Activated CD4-positive, alpha-beta T cell treated with anti-CD3 and anti-CD28 coated beads, Interleukin-2, amount 10 ng/mL, durations not matched to agents 24 days and 14 days (primary cell): Measurements from ENCODE around the gene GRM4. TPM values are rescaled to one million over a fixed set of nuclear protein-coding genes. Genes with fewer than 3 reads are reported as not detected.

Experiments used
- DNase-seq: peaks from one replicate; pipeline ENCODE4 v3.0.0; 2022
- H3K27ac Mint-ChIP-seq: one replicate; pipeline ENCODE4 v1.8.0; 2022; ENCODE audit warnings: mild to moderate bottlenecking, mixed read lengths
- H3K27me3 Mint-ChIP-seq: one replicate; pipeline ENCODE4 v1.8.0; 2022; ENCODE audit warnings: mixed read lengths
- H3K36me3 Mint-ChIP-seq: one replicate; pipeline ENCODE4 v1.8.0; 2022; ENCODE audit warnings: low read depth, mild to moderate bottlenecking, mixed read lengths
- H3K4me1 Mint-ChIP-seq: one replicate; pipeline ENCODE4 v1.8.0; 2021; ENCODE audit warnings: mixed read lengths
- H3K4me3 Mint-ChIP-seq: one replicate; pipeline ENCODE4 v1.8.0; 2022; ENCODE audit warnings: mild to moderate bottlenecking, moderate library complexity, mixed read lengths
- H3K9me3 Mint-ChIP-seq: one replicate; pipeline ENCODE4 v1.8.0; 2021; ENCODE audit warnings: mixed read lengths
- intact Hi-C: fragments of 100-400 bp; cut with micrococcal nuclease; formaldehyde crosslinking; loops from one replicate; pipeline ENCODE4 v1.15.1; 2023
- total RNA-seq: library from RNA; stranded (reverse); gene quantifications from 2 replicates; pipeline ENCODE4 v1.2.3, GENCODE V29; 2022

The GRM4 gene
- total RNA-seq, 1 donor from 2014 or later = not detected

GRCh38 chr6:34084591-34085290 is 61.1 kb downstream of the GRM4 start:
- no peak for DNase-seq
- Mint-ChIP-seq H3K27me3 (peaks cover 1% of the 10 kb centered on the region), H3K9me3 (no peaks in the 10 kb centered on the region), H3K27ac (no peak overlapping the region), H3K4me3 (no peak overlapping the region), H3K36me3 (no peaks in the 10 kb centered on the region), H3K4me1 (no peaks in the 10 kb centered on the region)
- intact Hi-C loops = no loop called here

GRCh38 chr6:34082864-34083626 is 62.8 kb downstream of the GRM4 start:
- DNase-seq = no peak
- intact Hi-C loops = no loop called here
- Mint-ChIP-seq H3K9me3 (no peaks in the 10 kb centered on the region), H3K27me3 (no peaks in the 10 kb centered on the region), H3K36me3 (no peaks in the 10 kb centered on the region), H3K4me3 (no peak overlapping the region), H3K27ac (no peak overlapping the region), H3K4me1 (no peaks in the 10 kb centered on the region)

DNA sequence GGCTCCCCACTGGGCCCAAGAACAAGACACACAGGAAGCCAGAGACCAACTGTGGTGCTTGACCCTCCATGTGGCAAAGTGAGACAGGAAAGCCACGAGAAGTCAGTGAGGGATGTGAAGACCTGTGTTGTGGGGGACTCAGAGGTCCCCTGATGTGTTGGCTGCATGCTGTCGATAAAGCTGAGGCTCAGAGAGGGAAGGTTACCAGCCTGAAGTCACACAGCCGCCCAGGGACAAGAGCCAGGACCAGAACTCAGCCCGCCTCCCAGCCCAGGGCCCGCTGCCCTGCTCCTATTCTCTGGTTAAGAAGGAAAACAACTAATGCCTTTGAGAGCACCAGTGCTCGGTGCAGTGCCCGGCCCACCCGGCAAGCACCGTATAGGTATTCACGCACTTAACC is 63.5 kb downstream of the GRM4 start:
- Mint-ChIP-seq H3K4me1 (no peaks in the 10 kb centered on the region), H3K4me3 (no peak overlapping the region), H3K36me3 (no peaks in the 10 kb centered on the region)

DNA sequence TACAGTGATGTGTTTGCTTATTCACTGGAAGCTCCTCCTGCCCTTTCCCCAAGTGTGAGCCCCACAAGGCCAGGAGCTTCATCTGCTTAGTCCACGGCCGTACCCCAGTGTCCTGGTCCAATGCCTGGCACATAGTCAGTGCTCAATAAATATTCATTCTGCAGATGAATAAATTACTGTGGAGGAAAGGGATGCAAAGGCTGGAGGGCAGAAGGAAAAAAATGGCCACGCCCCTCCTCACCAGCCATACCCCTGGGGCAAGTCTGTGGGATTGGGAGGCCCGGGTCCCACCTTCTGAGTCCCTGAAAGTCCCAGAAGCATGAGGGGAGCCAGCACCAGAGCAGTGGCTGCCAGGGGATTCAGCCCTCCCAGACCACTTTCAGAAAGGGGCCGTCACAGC is 65.5 kb downstream of the GRM4 start:
- H3K4me1 Mint-ChIP-seq = no peaks in the 10 kb centered on the region
- H3K9me3 Mint-ChIP-seq = no peaks in the 10 kb centered on the region
- H3K27me3 Mint-ChIP-seq = no peaks in the 10 kb centered on the region
- no peaks in the 10 kb centered on the region for H3K36me3 Mint-ChIP-seq
- H3K4me3 Mint-ChIP-seq = no peak overlapping the region
- no peak overlapping the region for H3K27ac Mint-ChIP-seq
- no peak for DNase-seq
- intact Hi-C loops = no loop called here

More for the DNA sequence above, 63.5 kb downstream of the GRM4 start:
- intact Hi-C loops = no loop called here
- Mint-ChIP-seq H3K27ac (no peak overlapping the region), H3K27me3 (no peaks in the 10 kb centered on the region), H3K9me3 (no peaks in the 10 kb centered on the region)
- no peak for DNase-seq

- Mint-ChIP-seq H3K27me3 (no peaks in the 10 kb centered on the region), H3K36me3 (no peaks in the 10 kb centered on the region), H3K27ac (no peak overlapping the region), H3K4me1 (no peaks in the 10 kb centered on the region), H3K4me3 (no peak overlapping the region), H3K9me3 (no peaks in the 10 kb centered on the region)
- intact Hi-C loops = no loop called here
- no peak for DNase-seq
Observed at GRCh38 chr6:34079899-34080298, 66.0 kb downstream of the GRM4 start.

DNA sequence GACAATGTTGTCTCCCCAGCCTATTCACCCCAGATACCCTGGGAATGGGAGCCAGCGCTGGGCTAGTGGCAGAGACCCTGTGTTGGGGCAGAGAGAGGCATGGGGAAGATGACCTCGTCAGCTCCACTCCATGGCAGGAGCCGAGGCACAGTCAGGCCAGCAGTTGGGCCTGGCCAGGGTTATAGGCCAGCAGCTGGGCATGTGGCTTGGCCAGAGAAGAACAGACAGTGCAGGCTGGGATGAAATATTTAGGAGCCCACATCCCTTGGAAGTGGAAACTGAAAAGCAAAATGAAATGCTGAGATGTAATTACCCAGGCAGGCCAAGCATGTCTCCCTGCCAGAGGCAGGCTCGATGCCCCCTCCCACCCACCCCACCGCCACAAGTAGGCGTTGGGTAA is 70.0 kb downstream of the GRM4 start:
- no peaks in the 10 kb centered on the region for H3K27me3 Mint-ChIP-seq
- no peak overlapping the region for H3K27ac Mint-ChIP-seq
- H3K4me1 Mint-ChIP-seq = no peaks in the 10 kb centered on the region
- DNase-seq = no peak
- H3K36me3 Mint-ChIP-seq = no peaks in the 10 kb centered on the region
- no peaks in the 10 kb centered on the region for H3K9me3 Mint-ChIP-seq
- intact Hi-C loops = no loop called here
- H3K4me3 Mint-ChIP-seq = no peak overlapping the region

DNA sequence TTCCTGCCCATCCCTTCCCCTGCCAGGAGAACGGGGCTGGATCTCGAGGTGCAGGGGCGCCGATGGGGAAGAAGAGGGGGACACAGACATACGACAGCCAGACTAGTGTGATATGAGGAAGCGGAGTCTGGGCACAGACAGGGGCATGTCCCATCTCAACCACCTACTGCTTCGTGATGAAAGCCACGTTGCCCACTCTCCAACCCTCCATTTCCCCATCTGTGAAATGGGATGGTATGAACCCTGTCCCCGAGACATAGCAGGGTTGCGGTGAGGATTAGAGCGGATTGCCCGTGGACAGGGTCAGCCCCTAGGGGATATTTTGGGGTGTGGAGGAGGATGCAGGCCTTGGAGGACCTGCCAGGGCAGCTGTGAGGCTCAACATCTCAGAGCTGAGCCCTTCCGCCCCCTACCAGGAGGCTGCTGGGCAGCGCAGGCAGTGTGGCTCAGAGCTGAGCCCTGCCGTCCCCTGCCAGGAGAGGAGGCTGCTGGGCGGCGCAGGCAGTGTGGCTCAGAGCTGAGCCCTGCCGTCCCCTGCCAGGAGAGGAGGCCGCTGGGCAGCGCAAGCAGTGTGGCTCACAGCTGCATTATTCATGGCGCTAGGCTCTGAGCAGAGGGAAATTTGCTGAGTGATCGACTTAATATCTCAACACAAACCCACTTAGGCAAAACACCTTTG is 71.7 kb downstream of the GRM4 start:
- no peaks in the 10 kb centered on the region for H3K9me3 Mint-ChIP-seq
- H3K4me3 Mint-ChIP-seq = no peak overlapping the region
- H3K36me3 Mint-ChIP-seq = no peaks in the 10 kb centered on the region
- DNase-seq = no peak
- H3K27me3 Mint-ChIP-seq = no peaks in the 10 kb centered on the region
- H3K4me1 Mint-ChIP-seq = no peaks in the 10 kb centered on the region
- intact Hi-C loops = no loop called here
- H3K27ac Mint-ChIP-seq = no peak overlapping the region

- H3K36me3 Mint-ChIP-seq = no peaks in the 10 kb centered on the region
- no peaks in the 10 kb centered on the region for H3K27me3 Mint-ChIP-seq
- no peaks in the 10 kb centered on the region for H3K4me1 Mint-ChIP-seq
- H3K9me3 Mint-ChIP-seq = no peaks in the 10 kb centered on the region
- no peak for DNase-seq
- intact Hi-C loops = no loop called here
- H3K4me3 Mint-ChIP-seq = no peak overlapping the region
- H3K27ac Mint-ChIP-seq = no peak overlapping the region
Observed at GRCh38 chr6:34073540-34073939, 72.3 kb downstream of the GRM4 start.

GRCh38 chr6:34072727-34073126 is 73.2 kb downstream of the GRM4 start:
- Mint-ChIP-seq H3K27me3 (no peaks in the 10 kb centered on the region), H3K36me3 (no peaks in the 10 kb centered on the region), H3K9me3 (no peaks in the 10 kb centered on the region), H3K4me3 (no peak overlapping the region), H3K4me1 (no peaks in the 10 kb centered on the region), H3K27ac (no peak overlapping the region)
- no peak for DNase-seq
- intact Hi-C loops = no loop called here

- intact Hi-C loops = no loop called here
- Mint-ChIP-seq H3K36me3 (no peaks in the 10 kb centered on the region), H3K9me3 (no peaks in the 10 kb centered on the region), H3K4me1 (no peaks in the 10 kb centered on the region), H3K27ac (no peak overlapping the region), H3K27me3 (no peaks in the 10 kb centered on the region), H3K4me3 (no peak overlapping the region)
- no peak for DNase-seq
Observed at GRCh38 chr6:34071884-34072379, 74.0 kb downstream of the GRM4 start.

GRCh38 chr6:34071136-34071883 is 74.6 kb downstream of the GRM4 start:
- H3K36me3 Mint-ChIP-seq = no peaks in the 10 kb centered on the region
- no peaks in the 10 kb centered on the region for H3K9me3 Mint-ChIP-seq
- no peak overlapping the region for H3K27ac Mint-ChIP-seq
- intact Hi-C loops = no loop called here
- H3K27me3 Mint-ChIP-seq = no peaks in the 10 kb centered on the region
- H3K4me3 Mint-ChIP-seq = no peak overlapping the region
- H3K4me1 Mint-ChIP-seq = no peaks in the 10 kb centered on the region
- DNase-seq = no peak

DNA sequence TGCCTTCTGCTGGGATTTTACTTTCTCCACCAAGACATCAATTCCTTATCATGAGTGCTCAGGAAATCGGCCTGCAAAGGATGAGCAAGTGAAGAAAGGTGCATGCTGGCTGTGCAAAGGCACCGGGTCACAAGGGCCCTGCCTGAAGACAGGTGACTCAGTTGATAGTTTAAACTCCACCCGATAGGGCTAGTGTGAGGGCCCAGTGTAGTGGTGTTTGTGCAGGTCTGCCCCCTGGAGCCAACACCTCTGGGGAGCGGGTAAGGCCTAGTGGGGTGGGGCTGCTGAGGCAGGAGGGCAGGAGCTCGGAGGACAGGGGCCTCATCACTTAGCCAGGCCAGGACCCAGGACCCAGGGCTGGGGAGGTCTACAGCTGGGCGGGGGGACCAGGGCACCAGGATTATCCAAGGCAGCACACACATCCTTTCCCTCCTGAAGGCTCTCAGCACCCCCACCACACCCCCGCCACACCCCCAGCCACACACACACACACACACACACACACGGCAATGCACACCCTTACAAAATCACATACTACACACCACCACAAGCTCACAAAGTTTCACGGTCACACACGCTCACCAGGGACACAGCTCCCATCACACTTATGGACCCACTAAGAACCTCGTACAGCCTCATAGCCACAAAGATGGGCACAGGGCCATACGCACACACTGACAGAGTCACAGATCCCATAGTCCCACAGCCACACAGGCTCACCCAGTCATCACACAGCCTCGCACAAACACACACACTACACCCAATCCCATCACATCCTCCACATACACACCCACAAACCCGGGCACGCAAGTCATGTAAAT is 75.4 kb downstream of the GRM4 start:
- no peak overlapping the region for H3K27ac Mint-ChIP-seq
- intact Hi-C loops = no loop called here
- no peaks in the 10 kb centered on the region for H3K36me3 Mint-ChIP-seq
- no peaks in the 10 kb centered on the region for H3K4me1 Mint-ChIP-seq
- DNase-seq = peak; percentile 58
- H3K27me3 Mint-ChIP-seq = no peaks in the 10 kb centered on the region
- no peaks in the 10 kb centered on the region for H3K9me3 Mint-ChIP-seq
- no peak overlapping the region for H3K4me3 Mint-ChIP-seq

GRCh38 chr6:34068462-34069044 is 77.3 kb downstream of the GRM4 start:
- Mint-ChIP-seq H3K4me3 (no peak overlapping the region), H3K27me3 (no peaks in the 10 kb centered on the region), H3K9me3 (no peaks in the 10 kb centered on the region), H3K27ac (no peak overlapping the region), H3K4me1 (no peaks in the 10 kb centered on the region), H3K36me3 (no peaks in the 10 kb centered on the region)
- DNase-seq = no peak
- intact Hi-C loops = no loop called here
